Epidermal melanocyte (primary cell): Measurements from ENCODE around the gene GFPT2.

Source experiments
- DNase-seq: peaks from one replicate; pipeline ENCODE4 v3.0.0; 2011; ENCODE audit warnings: low spot score; ENCODE audit not compliant: insufficient read length

The GFPT2 gene

DNA sequence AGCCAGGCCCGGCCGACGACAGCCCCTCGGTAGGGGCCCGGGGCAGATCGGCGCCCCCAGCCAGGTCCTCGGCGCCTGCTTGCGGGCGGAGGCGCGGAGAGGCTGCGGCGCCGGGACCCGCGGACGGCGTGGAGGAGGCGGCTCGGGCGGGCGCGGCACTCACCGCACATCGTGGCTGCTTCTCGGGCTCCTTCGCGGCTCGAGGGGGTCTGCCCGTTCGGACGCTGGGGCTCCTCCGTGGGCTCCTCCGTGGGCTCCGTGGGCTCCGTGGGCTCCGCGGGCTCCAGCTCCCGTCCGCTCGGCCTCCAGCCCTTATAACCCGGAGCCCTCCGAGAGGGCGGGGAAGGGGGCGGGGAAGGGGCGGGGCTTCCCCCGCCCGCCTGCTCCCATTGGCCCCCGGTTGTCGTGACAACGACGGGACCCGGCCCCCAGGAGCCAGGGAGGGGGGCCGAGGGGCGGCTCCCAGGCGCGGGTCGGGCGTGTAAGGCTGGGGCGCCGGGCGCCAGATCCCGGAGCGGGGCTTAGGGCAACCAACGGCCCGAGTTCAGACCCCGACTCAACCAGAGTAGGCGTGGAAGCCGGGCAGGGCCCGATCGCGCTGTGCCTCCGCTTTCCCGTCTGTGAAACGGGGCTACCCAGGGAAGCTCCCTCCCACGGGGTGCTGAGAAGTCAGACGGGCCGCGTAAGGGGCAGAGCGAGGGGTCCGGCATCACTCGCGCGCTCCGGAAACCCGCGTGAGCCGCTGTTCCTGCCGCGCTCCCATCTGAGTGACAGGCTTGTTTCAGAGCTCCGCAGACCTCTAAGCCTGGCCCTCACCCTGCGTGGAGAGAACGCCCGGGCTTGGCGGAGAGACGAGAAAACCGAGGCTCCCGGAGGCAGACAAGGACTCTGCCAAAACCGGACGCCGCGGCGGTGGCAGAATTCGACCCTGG lies at the start of gene GFPT2:
TSS of gene GFPT2 (minus strand) at position 289 of the 932 bp plus-strand sequence. CDS start at position 170, 119 bp downstream.
- peak; percentile 92 for DNase-seq

DNA sequence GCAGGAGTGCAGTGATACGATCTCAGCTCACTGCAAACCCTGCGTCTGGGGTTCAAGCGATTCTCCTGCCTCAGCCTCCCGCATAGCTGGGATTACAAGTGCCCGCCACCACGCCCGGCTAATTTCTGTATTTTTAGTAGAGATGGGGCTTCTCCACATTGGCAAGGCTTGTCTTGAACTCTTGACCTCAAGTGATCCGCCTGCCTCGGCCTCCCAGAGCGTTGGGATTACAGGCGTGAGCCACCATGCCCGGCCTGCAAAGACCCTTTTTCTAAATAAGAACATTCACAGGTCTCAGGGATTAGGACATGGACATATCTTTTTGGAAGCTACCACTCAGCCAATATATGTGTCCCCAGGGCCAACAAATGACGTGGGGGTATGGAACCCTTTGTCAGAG lies 49.6 kb upstream of the GFPT2 start:
- DNase-seq: no peak

DNA sequence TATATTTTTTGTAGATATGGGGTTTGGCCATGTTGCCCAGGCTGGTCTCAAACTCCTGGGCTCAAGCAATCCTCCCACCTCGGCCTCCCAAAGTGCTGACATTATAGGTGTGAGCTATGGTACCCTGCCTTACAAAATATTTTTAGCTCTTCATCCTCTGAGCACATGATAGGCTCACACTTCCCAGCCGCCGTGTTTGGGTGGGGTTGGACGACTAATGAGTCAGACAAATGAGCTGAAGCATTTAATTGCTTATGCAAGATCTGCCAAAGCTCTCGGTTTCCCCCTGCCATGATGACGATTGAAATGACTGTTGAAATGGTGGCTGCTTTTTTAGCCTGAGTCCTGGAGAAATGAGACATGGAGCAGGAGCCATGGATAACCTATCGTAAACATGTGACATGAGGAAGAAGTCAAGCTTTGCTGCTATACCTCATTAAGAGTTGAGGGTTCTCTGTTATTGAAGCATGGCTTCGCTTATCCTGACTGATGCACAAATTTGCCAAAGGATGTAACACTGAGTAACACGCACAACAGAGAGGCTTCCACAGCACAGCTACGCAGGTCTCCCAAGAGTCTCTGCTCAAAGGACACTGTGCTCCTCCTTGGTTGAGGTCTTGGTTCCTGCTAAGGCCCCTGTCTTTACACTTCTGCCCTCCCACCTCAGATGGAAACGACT lies 48.2 kb upstream of the GFPT2 start:
- no peak for DNase-seq

GRCh38 chr5:180400416-180400815 lies 47.3 kb upstream of the GFPT2 start:
- DNase-seq: no peak

DNA sequence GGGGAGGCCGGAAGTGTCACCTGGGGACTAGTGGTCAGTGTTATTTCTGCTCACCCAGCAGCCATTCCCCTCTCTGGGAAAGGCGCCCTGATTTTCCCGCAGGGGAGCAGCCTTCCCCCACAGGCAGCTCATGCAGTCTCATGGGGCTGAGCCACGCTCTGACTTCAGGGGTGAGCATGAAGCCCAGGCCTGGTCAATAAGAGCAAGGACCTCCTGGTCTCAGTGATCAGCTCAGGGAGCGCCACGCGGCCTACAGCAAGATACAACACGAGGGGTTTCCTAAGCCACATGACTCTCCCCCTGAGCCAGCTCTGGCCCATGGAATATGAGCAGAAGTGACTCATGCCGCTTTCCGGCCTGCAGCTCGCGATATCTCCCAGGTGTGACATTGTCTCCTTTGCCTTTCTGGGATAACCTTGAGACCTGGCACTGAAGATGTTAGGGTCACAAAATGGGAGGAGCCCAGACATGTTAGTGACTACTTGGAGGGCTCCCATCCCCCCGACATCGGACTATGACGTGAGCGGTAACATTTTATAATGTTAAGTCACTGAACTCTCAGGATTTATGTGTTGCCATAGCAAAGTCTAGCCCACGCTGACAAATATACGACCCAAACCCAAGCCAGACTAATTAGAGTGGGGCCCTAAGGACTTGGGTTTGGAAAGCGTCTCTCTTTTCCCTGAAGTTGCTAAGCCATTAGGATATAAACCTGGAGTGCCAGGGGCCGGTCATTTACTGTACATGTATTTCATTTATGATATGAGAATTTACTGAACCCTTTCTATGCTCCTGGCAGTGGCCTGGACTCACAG lies 46.5 kb upstream of the GFPT2 start:
- DNase-seq: no peak

- DNase-seq: no peak
Observed at GRCh38 chr5:180396926-180397325, 43.8 kb upstream of the GFPT2 start.

DNA sequence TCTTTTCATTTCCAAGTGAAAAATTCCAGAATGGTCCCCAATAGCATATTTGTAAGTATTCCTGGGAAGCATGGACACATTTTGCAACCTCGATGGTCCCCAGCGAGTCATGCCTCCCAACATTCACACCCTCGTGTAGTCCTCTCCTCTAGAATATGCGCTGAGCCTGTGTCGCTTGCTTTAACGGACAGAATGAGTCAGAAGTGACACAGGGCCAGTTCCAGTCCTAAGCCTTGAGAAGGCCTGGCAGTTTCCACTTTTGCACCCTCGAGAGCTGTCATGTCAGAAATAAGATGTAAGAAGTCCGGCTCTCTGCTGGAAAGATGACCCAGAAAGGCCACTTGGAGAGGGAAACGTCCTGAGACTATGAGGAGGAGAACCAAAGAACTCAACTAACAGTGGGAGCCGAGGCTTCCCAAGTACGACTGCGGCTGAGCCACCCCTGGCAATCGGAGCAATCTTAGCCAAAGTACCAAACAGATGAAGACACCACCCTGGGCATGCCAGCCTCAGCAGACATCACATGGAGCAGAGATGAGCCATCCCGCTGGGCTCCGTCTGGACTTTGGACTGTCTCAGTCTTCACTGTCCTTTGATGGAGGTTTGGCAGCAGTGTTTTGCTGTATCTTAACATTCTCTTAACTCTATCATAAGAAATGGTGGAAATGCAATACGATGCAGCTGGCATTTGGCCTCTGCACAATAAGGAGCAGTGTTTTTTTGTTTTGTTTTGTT lies 42.6 kb upstream of the GFPT2 start:
- DNase-seq: no peak

- no peak for DNase-seq
Observed at GRCh38 chr5:180394031-180394636, 41.0 kb upstream of the GFPT2 start.

GRCh38 chr5:180391276-180391675 lies 38.1 kb upstream of the GFPT2 start:
- no peak for DNase-seq

DNA sequence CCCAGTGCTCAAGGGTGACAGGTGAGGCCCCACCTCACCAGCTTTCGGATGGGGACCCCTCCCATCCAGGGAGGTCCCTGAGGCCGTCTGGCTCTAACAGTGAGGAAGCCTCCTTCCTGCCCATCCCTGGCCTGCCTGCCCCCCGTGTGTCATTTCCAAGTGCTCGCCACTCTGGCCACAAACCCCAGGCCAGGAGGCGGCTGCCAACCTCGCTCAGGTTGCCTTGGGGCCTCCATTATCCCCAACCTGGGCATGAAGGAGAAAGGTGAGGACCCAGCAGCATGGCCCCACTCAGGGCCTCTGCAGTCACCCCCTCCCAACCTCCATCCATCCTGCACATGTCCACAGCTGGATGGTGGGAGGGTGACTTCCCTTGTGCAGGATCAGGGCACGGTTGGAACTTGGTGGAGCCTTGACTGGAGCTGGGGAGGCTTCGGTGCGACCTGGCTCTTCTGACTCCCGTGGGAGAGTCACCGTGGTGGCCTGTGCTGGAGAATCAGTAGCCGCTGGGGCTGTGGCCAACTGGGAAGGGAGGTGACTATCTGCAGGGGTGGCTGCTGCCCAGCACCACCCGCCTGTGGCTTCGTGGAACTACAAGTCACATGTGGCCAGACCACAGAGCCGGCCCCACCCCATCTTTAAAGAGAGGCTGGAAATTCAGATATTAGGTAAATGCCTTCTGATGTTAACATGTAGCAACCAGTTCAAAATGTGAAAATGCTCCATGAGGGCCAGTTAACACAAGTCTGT lies 37.5 kb upstream of the GFPT2 start:
- no peak for DNase-seq

GRCh38 chr5:180389252-180390101 lies 36.3 kb upstream of the GFPT2 start:
- DNase-seq: no peak

DNA sequence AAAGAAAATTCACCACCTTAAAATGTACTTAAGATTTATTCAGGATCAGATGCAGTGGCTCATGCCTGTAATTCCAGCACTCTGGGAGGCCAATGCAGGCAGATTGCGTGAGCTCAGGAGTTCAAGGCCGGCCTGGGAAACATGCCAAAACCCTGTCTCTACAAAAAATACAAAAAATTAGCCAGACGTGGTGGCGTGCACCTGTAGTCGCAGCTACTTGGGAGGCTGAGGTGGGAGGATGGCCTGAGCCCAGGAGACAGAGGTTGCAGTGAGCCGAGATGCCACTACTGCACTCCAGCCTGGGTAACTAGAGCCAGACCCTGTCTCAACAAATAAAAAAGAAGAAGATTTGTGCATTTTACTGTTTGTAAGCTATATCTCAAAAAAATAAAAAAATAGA lies 34.7 kb upstream of the GFPT2 start:
- DNase-seq: no peak

GRCh38 chr5:180382926-180383325 lies 29.8 kb upstream of the GFPT2 start:
- DNase-seq: no peak

DNA sequence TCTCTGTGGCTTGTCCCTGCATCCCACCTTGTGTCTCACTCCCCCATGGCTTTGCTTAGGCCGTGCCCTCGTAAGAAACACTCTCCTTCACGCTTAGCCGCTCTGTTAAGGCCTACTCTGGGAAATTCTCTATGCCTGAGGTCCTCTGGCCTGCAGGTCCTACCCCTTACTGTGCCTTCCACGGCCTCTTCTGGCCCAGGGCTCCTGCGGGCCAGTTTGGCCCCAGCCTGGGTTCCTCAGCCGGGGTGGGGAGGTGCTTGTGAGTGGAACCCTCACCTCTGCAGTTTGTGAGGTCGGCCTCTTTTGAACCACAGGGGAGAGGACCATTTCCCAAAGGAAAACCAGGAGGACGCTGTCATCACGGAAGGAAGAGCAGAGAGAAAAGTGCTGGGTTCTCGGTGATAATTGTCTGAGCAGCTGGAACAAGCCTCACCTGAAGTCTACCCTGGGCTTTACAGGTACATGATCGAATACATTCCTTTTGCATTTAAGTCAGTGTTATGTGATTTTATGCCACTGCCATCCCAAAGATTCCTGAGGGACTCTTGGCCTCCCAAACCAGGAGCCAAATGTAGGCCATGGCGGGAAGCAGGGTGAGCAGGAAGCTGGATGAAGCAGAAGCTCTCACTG lies 28.8 kb upstream of the GFPT2 start:
- DNase-seq: no peak

DNA sequence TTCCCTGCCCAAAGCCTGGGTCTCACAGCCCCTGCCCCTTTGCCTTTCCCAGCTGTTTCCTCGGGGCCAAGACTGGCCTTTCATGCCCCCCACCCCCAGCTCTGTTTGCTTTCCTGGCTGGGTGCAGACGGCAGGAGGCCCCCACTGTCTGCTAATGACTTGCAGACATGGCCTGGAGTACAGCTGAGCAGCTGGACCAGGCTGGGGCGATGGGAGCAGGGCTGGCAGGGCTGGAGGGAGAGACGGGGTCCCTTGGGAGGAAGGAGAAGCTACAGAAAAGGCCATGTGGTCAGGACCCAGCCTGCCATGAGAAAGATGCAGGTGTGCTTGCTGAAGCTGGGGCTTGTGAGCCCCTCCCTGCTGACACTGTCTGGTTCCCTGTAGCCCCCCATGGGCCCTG lies 28.3 kb upstream of the GFPT2 start:
- no peak for DNase-seq

- DNase-seq: no peak
Observed at GRCh38 chr5:180380856-180381255, 27.7 kb upstream of the GFPT2 start.

GRCh38 chr5:180380441-180380840 lies 27.3 kb upstream of the GFPT2 start:
- DNase-seq: no peak

DNA sequence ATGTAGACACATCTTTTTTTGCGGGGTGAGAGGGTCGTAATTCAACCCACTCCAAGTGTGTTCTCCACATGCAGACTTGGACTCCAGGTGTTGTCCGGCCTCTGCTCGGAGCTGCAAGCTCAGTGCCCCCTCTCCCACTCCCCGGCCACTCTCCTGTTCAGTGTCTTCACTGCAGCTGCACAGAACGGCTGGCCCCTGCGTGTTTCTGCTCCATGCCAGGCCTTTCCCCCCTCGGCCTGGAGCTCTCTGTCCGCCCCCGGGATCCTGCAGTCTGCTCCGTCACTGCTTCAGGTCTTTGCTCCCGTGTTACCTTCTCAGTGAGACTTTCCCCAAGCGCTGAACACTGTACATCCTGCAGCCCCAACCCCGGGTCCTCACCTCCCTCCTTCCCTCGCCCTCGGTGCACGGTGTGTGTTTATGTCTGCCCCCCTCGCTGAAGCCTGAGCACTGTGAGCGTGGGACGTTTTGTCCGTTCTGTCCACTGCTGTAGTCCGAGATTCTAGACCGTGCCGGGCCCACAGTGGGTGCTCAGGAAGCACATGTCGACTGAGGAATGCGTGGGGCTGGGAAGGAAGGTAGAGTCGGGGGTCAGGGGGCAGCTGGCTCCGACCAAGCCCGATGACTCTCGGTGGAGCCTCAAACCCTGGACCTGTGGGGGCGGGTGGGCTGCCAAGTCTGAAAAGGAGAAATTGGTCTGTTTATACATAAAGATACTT lies 26.4 kb upstream of the GFPT2 start:
- no peak for DNase-seq
